HTERT RPE-1 (cell line): Measurements from ENCODE around the gene SLC36A4.
"Not testable (repeated sequence)": the region's sequence is repeated elsewhere in the genome, so short reads cannot be mapped to it uniquely, and the experiment has no call there.

ENCODE experiments used
- in situ Hi-C: fragments of 300-500 bp; cut with MboI; formaldehyde crosslinking; loops from 4 replicates; pipeline ENCODE4 v1.14.3; 2020; ENCODE audit warnings: low sequenced_read_pairs

The SLC36A4 gene

GRCh38 chr11:93197380-93198214 is at the start of gene SLC36A4:
Gene SLC36A4 (minus strand): TSS chr11:93197991. CDS start chr11:93197832, 159 bp downstream.
- in situ Hi-C loops, result no loop called here

GRCh38 chr11:93246790-93247189 is 49.0 kb upstream of the SLC36A4 start:
- in situ Hi-C loops, result not testable (repeated sequence)

- in situ Hi-C loops, result no loop called here
Observed at GRCh38 chr11:93244018-93244417, 46.2 kb upstream of the SLC36A4 start.

GRCh38 chr11:93239966-93240365 is 42.2 kb upstream of the SLC36A4 start:
- in situ Hi-C loops, result no loop called here

- in situ Hi-C loops, result no loop called here
Observed at GRCh38 chr11:93238956-93239355, 41.2 kb upstream of the SLC36A4 start.

DNA sequence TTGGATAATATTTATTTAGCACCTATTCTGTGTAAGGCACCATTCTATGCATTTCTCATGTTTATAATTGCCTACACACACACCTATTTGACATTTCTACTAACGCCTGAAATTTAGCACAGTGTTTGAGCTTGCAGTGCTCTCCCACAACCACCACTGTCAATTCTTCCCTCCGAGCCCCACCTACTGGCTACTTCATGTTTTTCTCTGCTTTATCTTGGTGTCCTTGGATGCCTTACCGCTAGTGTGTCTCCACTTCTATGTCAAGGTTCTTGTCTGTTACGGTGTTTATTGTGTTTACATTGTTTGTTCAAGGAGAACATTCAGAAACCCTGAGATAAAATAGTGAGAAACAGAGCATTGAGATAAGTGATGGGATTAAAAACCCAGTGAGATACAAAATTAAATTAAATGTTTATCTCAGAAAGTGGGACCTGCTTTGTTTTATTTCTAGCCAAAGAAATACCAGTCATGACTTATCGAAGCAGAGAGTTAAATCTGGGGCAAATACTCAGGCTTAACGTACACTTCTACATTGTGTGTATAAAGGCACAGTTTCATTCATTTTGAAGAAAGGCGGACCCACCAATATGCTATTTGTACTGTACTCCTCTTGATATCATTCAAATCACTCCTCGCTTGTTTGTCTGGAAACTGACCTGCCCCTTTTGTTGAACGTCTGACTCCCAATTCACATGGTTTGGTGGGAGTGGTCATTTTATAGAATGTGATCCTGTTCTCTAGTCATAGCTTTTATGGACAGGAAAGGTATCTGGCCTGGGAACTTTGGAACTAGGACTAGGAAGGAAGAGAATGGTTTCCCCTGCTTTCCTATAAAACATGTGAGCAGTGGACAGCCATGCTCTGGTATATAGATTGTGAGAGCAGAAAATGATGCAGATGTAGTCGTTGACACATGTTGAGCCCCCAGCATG is 39.2 kb upstream of the SLC36A4 start:
- in situ Hi-C loops, result no loop called here

- in situ Hi-C loops, result no loop called here
Observed at GRCh38 chr11:93234602-93235207, 36.9 kb upstream of the SLC36A4 start.

GRCh38 chr11:93229876-93230275 is 32.1 kb upstream of the SLC36A4 start:
- in situ Hi-C loops, result no loop called here

DNA sequence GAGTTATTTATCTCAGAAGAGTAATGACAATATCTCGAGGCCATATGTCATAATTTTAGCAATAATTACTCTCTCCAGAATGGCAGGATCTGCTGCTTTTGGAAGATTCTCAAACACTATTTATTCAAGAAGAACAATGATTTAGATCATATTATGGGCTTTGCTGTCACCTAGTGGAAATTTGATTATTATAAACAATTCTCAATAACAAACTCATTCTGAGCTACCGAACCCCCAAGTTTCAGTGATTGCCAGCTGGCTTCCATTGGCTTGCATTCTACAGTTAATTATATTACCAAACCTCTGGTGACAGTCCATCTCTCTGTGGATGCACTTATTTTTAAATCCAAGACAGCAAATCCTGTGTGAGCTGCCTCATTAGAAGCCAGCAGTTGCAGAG is 27.9 kb upstream of the SLC36A4 start:
- in situ Hi-C loops, result no loop called here

GRCh38 chr11:93221539-93221938 is 23.7 kb upstream of the SLC36A4 start:
- in situ Hi-C loops, result no loop called here

DNA sequence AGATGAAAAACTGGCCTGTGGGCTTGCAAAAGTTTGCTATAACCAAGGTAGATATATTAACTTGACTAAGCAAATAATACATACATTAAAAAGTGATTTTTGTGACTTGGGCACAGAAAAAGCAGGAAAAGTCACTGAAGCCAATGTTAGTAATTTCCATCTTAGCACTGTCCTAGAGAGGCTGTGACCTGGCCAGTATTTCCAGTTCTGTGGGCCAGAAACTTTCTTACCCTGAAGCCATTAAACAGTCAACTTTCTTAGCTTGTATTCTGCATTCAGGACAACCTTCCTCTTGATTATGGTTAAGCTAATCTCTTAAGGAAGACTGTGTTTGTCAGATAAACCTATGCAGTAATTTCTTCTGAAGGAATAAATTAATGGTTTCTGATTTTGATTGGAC is 22.3 kb upstream of the SLC36A4 start:
- in situ Hi-C loops, result no loop called here

GRCh38 chr11:93219440-93219839 is 21.6 kb upstream of the SLC36A4 start:
- in situ Hi-C loops, result no loop called here

DNA sequence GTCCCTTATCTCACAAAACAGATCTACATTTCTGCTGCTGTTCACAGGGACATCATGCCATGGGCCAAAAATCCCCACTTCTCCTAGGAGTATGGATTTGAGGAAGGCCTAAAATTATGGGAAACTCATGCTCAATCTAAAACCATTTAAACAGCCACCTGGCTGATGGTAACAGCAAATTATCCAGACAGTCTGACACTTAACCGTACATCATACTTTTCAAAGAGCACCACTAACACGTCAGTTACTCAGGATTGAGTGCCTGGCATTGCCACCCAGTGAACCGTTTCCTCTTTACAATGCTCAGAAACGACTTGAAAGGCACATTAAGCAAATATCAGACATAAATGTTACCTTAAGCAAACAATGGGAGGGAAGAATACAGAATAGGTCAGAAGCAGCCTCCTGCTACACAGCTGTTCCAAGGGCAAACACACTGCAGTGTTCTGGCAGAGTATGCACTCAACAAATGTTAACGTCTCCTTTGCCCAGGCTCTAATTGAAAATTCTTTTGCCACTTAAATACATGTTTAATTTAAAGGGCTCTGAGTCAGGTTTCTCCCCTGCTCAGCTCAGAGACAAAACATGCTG is 18.8 kb upstream of the SLC36A4 start:
- in situ Hi-C loops, result no loop called here

- in situ Hi-C loops, result no loop called here
Observed at GRCh38 chr11:93213622-93214021, 15.8 kb upstream of the SLC36A4 start.

GRCh38 chr11:93212094-93212493 is 14.3 kb upstream of the SLC36A4 start:
- in situ Hi-C loops, result no loop called here

DNA sequence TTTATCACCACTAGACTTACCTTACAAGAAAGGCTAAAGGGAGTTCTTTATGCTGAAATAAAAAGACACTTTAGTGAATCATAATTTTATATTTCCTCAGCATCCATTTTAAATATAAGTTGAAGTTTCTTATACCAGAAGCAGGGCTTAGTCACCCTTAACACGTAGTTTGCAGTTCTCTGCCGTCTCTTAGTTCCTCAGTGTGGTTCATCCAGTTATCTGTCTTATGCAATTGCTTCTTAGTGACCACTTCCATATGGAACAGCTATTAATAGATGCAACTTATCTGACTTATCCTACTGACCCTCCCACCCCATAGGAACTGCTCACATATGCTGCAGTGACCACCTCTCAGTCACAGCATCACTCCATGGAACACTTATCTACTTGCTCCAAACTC is 11.7 kb upstream of the SLC36A4 start:
- in situ Hi-C loops, result no loop called here

GRCh38 chr11:93208663-93209270 is 11.0 kb upstream of the SLC36A4 start:
- in situ Hi-C loops, result no loop called here

DNA sequence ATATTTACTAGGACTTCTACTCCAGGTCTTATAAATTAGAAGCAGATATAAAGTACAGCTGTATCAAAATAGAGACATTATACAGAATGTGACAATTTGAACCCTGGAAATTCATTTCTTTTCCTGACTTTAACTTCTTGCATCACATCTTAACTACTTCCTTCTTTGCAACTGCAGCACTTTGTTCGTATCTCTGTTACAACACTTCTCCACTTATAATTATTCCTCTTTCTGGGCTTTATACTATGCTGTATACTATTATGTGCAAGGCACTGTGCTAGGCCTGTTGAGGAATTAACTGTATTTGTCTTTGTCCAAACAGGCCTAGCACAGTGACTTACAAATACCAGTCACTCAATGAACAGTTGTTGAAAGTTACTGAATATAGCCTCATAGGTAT is 1.8 kb upstream of the SLC36A4 start:
- in situ Hi-C loops, result no loop called here

DNA sequence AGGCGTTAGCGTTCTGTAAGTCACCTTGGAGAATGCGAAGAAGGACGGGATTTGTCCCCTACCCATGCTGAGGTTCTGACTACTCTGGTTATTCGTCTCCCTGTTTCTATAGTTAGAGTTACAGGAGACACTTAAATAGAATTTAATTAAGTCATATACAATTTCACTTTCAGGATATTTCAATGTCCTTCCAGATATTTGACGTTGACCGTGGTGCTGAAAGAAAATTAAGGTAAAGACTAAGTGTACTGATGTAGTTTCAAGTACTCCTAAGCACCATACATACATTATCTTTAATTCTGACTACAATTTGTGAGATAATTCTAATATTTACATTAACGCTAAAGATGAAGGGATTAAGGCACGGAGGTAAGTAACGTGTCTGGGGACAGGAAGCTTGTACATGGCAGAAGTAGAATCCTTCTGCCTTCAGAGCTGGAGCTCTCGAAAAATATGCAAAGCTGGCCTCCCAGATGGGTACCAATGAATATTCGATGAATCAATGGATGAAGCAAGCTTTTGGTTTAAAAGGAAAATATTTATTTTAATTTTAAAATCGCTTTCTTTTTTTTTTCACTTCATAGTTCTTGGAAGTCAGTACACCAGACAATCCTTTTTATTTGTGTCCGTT is 539 bp upstream of the SLC36A4 start:
- in situ Hi-C loops, result no loop called here

- in situ Hi-C loops, result no loop called here
Observed at GRCh38 chr11:93196816-93197379, 893 bp downstream of the SLC36A4 start.
